Thyroid gland (tissue), 4 donors: ENCODE data around the gene PLD4.

Experiments
- CTCF ChIP-seq, 6 experiments: fragments of 200-600 bp in 3 of 6; fragments of 450-650 bp in 3 of 6; sonication (generic) in 3 of 6; IDR thresholded peaks; one replicate each; pipeline ENCODE4 v1.5.1; 2016 to 2019; ENCODE audit warnings: antibody characterized with exemption in 6 of 6, mild to moderate bottlenecking in 2 of 6, inconsistent platforms in 1 of 6, moderate library complexity in 1 of 6
- POLR2A ChIP-seq, 2 donors: fragments of 450-650 bp; IDR thresholded peaks; one replicate each; pipeline ENCODE4 v1.6.1; 2017; ENCODE audit warnings: antibody characterized with exemption in 2 of 2, mild to moderate bottlenecking in 2 of 2, moderate library complexity in 1 of 2

- TF ChIP-seq CTCF (IDR thresholded peaks at IDR 0.05) (no peak), POLR2A (IDR thresholded peaks at IDR 0.05) (peak in 1 of 2 donors; percentile 54)
Measured at GRCh38 chr14:104895786-104896661, 28.7 kb upstream of the PLD4 start.
